ENCODE data around the gene COL4A6.
"Not testable (repeated sequence)": the region's sequence is repeated elsewhere in the genome, so short reads cannot be mapped to it uniquely, and the experiment has no call there.

COL4A6 gene

GRCh38 chrX:108380222-108380621 lies 58.0 kb downstream of the COL4A6 start:
- DNase-seq (ENCODE audit: insufficient read length, low spot score) (no peak), FAIRE-seq (no peak)
- no peak for TF ChIP-seq POLR2A (IDR thresholded peaks at IDR 0.05; ENCODE audit: low read depth, low read length)

- FAIRE-seq; DNase-seq (ENCODE audit: insufficient read length, low spot score): not testable (repeated sequence)
Observed at GRCh38 chrX:108376821-108377220, 61.4 kb downstream of the COL4A6 start.

GRCh38 chrX:108375591-108375990 lies 62.6 kb downstream of the COL4A6 start:
- not testable (repeated sequence) for DNase-seq (ENCODE audit: insufficient read length, low spot score); FAIRE-seq

GRCh38 chrX:108366644-108367406 lies 71.4 kb downstream of the COL4A6 start:
- no peak for FAIRE-seq
- DNase-seq (ENCODE audit: insufficient read length, low spot score), result no peak
- TF ChIP-seq POLR2A (IDR thresholded peaks at IDR 0.05; ENCODE audit: low read depth, low read length), result no peak

GRCh38 chrX:108362026-108362425 lies 76.2 kb downstream of the COL4A6 start:
- DNase-seq (ENCODE audit: insufficient read length, low spot score), result no peak
- FAIRE-seq, result no peak

GRCh38 chrX:108361316-108361715 lies 76.9 kb downstream of the COL4A6 start:
- DNase-seq (ENCODE audit: insufficient read length, low spot score) (no peak), FAIRE-seq (no peak)
- TF ChIP-seq POLR2A (IDR thresholded peaks at IDR 0.05; ENCODE audit: low read depth, low read length), result no peak

More at GRCh38 chrX:108362026-108362425, 76.2 kb downstream of the COL4A6 start:
- TF ChIP-seq POLR2A (IDR thresholded peaks at IDR 0.05; ENCODE audit: low read depth, low read length), result no peak

- no peak for DNase-seq (ENCODE audit: insufficient read length, low spot score)
- FAIRE-seq, result no peak
- TF ChIP-seq POLR2A (IDR thresholded peaks at IDR 0.05; ENCODE audit: low read depth, low read length), result no peak
Observed at GRCh38 chrX:108359806-108360602, 78.2 kb downstream of the COL4A6 start.

GRCh38 chrX:108353452-108353851 lies 84.8 kb downstream of the COL4A6 start:
- FAIRE-seq (no peak), DNase-seq (ENCODE audit: insufficient read length, low spot score) (no peak)

GRCh38 chrX:108349210-108349609 lies 89.0 kb downstream of the COL4A6 start:
- DNase-seq (ENCODE audit: insufficient read length, low spot score), result no peak
- FAIRE-seq, result no peak
- TF ChIP-seq POLR2A (IDR thresholded peaks at IDR 0.05; ENCODE audit: low read depth, low read length), result no peak

More at GRCh38 chrX:108353452-108353851, 84.8 kb downstream of the COL4A6 start:
- TF ChIP-seq POLR2A (IDR thresholded peaks at IDR 0.05; ENCODE audit: low read depth, low read length), result no peak

GRCh38 chrX:108348525-108348924 lies 89.7 kb downstream of the COL4A6 start:
- DNase-seq (ENCODE audit: insufficient read length, low spot score) (no peak), FAIRE-seq (no peak)
- TF ChIP-seq POLR2A (IDR thresholded peaks at IDR 0.05; ENCODE audit: low read depth, low read length), result no peak

GRCh38 chrX:108347800-108348199 lies 90.4 kb downstream of the COL4A6 start:
- DNase-seq (ENCODE audit: insufficient read length, low spot score), result no peak
- no peak for TF ChIP-seq POLR2A (IDR thresholded peaks at IDR 0.05; ENCODE audit: low read depth, low read length)
- FAIRE-seq, result no peak

- DNase-seq (ENCODE audit: insufficient read length, low spot score), result no peak
- TF ChIP-seq POLR2A (IDR thresholded peaks at IDR 0.05; ENCODE audit: low read depth, low read length), result no peak
- FAIRE-seq, result no peak
Observed at GRCh38 chrX:108344216-108344615, 94.0 kb downstream of the COL4A6 start.

GRCh38 chrX:108341947-108342346 lies 96.3 kb downstream of the COL4A6 start:
- DNase-seq (ENCODE audit: insufficient read length, low spot score) (no peak), FAIRE-seq (no peak)
- TF ChIP-seq POLR2A (IDR thresholded peaks at IDR 0.05; ENCODE audit: low read depth, low read length), result no peak

GRCh38 chrX:108332281-108332680 lies 105.9 kb downstream of the COL4A6 start:
- DNase-seq (ENCODE audit: insufficient read length, low spot score) (no peak), FAIRE-seq (no peak)
- no peak for TF ChIP-seq POLR2A (IDR thresholded peaks at IDR 0.05; ENCODE audit: low read depth, low read length)
